Stimulated activated CD8-positive, alpha-beta memory T cell treated with anti-CD3 and anti-CD28 coated beads, Interleukin-15, amount 100 ng/mL, for 1 hour (primary cell): ENCODE data around the gene AASS.
A peak's percentile ranks its signal among the peaks of the same experiment; 100 is the strongest.
"Not testable (repeated sequence)": the region's sequence is repeated elsewhere in the genome, so short reads cannot be mapped to it uniquely, and the experiment has no call there.

Experiments used
- DNase-seq: peaks from one replicate; pipeline ENCODE4 v3.0.0-alpha.2; 2020; ENCODE audit warnings: low read depth

The AASS gene

DNA sequence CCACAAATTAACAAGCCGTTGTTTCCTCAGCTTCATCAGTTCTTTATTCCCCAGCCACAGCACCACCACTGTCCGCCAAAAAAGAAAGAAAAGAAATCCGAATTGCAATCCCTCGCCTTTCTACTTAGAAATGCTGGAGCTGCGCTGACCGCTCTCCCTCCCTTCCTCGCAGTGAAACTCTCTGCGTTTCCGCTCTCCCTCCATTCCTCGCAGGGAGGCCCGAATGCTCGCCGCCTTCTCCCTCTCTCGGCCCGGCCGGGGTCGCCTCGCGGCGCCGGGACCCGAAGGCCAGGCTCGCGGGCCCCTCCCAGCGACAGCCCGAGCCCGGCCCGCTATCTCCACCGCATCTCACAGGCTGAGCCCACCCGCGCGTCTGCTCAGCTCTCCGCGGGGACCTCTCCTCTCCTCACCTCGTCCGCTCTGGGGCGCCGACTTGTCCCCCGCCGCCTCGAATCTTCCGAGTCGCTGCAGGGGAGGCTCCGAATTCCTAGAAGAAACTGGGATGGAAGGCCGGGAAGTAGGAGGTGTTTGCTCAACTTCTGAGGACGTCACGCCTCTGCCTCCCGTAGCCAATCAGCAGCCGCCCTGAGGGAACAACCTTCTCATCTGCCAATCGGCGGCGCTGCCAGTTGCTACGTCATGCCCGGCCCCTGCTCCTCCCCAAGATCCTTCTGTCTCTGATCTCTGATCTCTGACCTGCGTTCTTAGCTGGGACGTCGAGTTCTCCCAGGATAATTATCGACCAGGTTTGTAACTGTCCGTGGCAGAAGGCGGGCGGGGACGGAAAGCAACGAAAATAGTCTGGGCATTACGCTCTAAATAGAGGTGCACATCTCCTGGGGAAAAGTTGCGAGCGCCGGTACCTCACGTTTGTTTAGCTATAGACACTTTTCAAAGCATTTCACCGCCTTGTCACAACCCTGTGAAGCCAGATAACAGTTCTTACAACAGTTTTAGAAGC lies at the start of gene AASS:
Gene AASS, minus strand, starts transcription at position 499 of the 961 bp plus-strand sequence. CDS start 10,523 bp downstream, outside the sequence.
- DNase-seq: peak; percentile 39

DNA sequence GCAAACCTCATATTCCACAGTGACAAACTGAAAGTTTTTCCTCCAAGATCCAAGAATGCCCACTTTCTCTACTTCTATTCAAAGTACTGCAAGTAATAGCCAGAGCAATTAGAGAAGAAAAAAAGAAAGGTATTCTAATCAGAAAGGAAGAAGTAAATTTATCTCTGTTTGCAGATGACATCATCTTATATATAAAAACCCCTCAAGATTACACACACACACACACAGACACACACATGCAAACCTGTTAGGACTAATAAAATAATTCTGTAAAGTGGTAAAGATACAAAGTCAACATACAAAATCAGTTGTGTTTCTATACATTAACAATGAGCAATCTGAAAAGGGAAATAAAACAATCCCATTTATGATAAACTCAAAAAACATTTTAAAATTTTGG lies 44.7 kb upstream of the AASS start:
- DNase-seq: no peak

DNA sequence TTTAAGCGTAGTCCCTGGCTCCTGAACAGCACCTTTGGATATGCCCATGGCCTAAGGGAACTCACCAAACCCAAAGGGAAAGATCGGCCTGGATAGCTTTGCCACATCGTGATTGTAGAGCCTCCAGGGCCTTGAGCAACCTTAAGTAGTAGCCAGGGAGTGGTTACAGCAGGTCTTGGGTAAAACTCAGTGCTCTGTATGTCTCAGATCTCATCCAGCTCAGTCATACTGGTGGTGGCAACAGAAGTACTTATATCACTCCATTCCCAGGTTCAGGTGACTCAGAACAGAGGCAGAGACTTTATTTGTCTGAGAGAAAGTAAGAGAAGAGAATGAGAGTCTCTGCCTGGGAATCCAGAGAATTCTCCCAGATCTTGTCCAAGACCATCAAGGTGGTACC lies 39.1 kb upstream of the AASS start:
- DNase-seq: no peak

DNA sequence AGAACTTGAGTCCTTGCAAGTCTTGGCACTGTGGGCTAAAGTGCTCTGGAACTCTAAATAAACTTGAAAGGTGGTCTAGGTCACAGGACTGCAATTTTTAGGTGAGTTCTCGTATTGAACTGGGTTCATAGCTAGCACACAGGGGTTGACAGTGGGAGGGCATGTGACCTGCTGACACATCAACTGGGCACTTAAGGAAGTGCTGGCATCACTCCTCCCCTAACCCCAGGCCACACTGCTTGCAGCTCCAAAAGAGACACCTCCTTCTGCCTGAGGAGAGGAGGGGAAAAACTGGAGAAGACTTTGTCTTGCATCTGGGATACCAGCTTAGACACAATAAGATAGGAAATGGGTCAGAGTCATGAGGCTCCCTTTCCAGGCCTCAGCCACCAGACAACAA lies 38.0 kb upstream of the AASS start:
- DNase-seq: no peak

DNA sequence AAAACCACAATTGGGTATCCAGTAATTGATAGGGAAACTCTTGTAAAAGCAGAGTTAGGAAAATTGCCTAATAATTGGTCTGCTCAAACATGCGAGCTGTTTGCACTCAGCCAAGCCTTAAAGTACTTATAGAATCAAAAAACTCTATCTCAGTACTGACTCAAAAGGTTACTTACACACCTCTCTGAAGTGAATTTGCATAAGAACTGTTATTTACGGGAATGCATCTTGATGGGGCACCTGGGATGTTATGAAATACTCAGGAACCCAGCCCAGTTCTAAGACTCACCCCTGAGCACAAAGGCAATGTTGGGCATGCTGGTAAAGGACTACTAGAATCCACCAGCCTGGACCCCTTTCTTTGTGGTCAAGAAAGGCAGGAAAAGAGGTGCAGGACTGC lies 28.1 kb upstream of the AASS start:
- DNase-seq: not testable (repeated sequence)

DNA sequence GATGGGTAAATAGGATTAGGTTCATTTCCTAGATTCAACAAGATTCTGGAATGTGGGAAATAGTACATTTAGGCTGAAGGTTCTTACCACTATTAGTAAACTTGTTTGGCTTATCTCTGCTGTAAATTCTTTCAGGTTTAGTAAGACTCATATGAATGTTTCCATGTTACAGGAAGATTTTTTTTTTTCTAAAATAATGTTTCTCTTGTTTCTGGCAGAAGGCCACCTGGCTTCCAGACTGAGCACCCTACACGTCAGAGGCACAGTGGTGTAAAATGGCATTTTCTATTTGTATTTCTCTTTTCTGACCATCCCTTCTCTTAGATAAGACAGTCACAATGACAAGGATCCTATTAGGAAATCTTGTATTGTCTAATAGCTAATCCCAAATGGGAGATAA lies 22.7 kb upstream of the AASS start:
- no peak for DNase-seq

DNA sequence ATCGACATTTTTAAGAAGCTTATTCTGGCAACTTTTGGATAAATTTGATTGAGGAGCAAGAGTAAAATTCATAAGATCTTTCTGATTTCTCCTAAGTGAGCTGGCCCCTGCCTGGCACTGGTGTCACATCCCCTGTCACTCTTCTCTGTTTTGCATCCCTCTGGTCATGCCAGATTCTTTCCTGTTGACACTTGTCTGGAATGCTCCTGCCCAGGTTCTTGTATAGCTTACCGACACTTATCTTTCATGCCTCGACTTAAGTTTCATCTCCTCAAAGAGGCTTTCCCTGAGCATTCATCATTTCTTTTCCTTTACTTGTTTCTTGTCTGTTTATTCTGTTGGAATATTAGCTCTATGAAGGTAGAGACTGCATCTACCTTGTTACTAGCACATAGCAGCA lies 22.2 kb upstream of the AASS start:
- DNase-seq: no peak

DNA sequence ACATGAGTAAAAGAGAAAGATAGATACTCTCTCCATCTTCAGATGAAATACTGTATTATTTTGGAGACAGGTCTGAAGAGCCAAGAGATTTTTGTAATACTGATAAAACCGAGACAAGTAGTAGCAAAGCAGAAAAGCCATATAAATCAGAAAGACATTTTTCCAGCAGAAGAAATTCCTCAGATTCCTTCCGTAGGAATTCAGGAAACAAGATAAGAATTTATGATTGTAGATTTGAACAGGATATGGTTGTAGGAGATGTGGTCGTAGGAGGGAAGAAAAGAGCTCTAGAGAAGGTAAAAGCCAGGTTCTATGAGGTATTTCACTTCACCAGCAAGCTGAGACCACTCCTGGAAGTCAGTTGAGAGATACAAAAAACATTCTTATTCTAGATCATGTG lies 17.6 kb upstream of the AASS start:
- no peak for DNase-seq

DNA sequence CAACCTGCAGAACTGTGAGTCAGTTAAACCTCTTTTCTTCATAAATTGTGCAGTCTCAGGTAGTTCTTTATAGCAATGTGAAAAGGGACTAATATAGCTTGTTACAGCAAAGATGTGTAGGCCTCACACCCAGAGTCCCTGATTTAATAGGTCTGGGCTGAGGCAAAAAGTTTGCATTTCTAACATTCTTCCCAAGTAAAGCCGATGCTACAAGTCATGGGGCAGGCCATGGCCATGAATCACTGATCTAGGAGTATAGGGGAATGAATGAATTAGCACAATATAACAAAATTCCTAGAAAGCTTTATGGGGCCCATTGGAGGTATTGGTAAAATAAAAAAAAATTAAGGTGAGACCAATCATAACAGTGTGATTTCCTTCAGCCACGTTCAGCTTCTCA lies 11.5 kb upstream of the AASS start:
- DNase-seq: no peak

DNA sequence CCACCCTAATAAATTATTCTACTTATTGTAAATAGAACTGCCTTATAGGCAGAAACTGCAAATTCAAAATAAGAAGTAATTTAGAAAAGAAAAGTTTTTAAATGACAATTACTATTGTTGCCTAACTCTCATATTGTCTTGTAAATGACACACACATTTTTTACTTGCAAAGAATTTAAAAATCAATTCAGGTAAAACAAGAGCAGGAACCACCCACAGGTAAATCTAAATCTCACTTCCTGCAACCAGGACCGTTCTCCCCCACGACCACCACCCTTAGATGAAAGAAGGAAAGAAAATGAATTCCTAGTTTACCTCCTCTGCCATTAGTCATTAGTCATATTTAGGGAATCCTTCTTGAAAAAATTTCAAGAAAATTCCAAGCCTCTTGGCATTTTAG lies 4.8 kb upstream of the AASS start:
- no peak for DNase-seq

DNA sequence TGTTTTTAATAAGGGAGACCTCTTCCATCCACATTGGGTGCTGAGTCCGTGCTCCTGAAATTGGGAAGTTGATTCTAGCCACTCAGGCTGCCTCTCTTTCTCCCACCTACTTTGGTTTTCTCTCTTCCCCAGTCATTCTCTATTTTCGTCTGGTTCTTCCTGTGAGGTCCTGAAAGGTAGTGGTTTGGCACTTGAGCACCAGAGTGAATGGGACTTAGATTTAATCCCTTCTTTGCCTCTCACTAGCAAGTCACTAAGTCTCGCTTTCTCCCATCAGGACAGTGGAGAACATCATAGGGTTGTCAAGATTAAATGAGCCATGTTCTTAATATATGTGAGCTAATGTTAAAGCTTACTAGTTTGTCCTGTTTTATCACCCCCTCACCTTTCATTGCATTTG lies 4.0 kb upstream of the AASS start:
- DNase-seq: no peak

DNA sequence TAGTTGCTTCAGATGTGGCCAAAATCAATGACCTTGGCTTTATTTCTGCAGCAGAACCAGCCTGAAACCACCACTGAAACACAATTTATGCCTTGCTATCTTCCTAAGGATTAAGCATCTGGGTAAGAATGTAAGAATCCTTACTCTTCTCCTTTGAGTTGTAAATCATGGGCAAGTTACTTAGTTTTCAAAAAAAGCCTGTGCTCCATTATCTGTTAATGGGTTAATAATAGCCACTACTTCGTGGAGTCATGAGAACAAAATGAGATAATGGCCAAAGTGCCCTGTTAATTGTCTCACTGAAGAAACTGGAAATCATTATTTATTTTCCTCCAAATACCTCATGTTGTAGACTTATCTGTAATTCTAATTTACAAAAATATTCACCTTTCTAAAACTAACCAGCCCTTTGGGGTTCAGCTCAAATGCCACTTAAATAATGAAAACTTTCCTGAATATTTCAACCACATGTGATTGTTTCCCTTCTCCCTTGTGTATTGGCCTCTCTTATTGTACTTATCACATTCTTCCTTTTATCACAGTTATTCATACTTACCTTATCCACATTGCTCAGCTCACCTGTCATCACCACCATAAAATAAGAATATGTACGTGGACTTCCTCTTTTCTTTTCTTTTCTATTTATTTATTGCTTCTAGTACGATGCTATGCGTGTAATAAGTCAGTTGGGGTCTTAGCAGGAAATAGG lies 2.0 kb upstream of the AASS start:
- DNase-seq: no peak

DNA sequence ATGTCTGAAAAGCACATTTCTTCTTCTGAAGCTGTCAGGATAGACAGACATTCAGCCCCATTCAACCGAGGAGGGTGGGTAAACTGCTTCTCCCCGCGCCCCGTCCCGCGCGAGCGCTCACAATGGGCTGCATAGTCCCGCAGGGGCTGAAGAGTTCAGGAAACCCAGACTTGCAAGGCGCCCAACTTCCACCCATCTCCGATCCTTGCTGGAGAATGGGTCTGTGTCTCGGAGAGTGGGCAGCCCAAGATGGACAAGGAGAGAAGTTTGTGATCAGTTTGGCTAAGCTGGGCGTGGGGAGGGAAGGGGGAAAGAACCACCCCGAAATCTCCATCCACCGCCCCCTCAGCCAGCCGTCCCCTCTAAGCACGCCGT lies 686 bp downstream of the AASS start:
- no peak for DNase-seq

DNA sequence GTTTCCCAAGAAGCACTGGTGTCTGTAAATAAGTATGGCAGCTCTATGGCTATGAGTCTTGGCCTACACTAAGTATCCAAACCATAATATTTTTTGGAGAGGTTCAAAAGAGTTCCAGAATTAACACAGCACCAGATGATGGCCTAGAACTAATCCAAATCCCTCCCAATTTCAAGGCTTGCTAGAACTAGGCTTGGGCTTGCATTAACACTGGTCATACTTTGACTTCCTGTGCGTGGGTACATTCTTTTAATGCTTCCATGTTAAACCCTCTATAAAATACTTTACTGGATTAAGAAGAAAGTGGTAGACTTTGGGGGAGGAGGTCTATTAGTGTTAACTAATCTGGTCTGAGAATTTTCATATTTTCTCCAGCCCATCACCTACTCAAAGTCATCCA lies 3.1 kb downstream of the AASS start:
- no peak for DNase-seq

DNA sequence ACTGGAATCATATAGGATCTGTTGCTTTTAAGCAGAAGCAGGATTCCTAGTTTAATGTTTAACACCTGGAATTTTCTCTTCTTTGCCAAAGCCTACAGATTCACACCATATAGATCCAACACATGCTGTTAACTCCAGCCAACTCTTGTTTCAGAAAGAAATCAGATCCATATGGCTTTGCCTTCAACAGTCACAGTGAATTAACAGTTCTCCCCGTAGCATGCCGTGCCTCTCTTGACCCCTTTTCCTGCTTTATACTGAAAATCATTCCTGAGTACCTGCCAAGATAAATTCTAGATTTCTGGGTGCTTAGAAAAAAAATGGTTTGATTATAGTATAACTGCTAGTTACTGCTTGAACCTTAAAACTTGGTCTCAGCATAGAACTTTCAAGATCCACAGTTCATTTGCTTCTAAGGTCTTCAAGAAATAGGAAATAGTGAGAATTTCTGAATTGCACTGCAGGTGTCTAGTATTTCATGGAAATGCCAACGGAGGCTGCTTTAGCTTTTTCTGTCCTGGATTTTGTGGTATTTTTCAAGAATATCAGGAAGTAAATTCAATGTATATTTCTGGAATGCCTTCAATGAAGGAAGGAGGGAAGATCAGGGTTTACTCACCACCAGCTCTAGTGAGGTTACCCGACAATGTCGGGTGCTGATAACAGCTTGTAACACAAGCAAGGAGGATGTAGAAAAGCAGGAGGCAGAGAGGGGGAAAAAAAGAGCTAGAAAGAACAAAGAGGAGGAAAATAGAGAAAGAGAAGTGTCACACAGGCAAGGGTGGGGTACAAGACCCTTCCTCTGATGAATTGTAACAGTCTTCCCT lies 6.6 kb downstream of the AASS start:
- no peak for DNase-seq

DNA sequence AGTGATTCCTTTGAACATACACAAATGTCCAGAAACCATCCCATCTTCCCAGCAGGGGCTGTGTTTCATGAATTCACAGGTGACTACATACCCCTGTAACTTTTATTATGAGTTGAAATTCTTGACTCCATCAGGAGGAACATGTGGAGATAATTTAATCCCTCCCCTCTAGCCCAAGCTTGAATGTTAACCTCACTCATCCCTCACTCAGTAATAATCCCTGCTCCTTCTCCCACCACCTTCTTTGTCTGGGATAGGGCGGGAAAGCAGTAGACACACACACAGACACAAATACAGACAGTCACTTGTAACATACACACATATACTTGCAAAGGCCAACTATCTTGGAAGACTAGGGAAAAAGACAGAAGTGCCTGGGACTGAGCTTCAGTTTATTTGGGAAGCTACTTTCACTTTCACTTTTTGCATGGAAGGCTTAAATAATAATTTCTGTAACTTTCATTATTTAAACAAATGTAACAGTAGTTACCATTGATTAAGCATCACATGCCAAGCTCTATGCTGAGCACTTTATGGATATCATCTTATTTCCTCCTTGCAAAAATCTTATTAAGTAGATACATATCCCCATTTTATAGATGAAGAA lies 7.3 kb downstream of the AASS start:
- DNase-seq: no peak

DNA sequence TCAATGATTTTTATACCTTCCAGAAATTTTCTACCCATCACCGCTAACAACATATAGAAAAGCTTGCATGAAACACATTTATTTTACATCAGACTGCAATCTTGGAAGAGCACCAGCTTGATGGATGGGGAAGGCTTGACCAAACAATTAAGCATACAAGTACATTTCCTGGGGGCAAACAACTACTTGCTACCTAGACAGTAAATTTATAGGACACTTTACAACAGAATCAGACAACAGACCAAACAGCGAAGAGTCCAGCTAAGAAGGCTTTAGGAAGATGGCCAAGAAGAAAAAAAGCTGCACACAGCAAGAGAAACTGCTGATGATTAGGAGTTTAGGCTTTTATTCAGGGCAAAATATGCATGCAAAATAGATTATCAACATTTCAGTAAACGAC lies 8.0 kb downstream of the AASS start:
- DNase-seq: no peak

DNA sequence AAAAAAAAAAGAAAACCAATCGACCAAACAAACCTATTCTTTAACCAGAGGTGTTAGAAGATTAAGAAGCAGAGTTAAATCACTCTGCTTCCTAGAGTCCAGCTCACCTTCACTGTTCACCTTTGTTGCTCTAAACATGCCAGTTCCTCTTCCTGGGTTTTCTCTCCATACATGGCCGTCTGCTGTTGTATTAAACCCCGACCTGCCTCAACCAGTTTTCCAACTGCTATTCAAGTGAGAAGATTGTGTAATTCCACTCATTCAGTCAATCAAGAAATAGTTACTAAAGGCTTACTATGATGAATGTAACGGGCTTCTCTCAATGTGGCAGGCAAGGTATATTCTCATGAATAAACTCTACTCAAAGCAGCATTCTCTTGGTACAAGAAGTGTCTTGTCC lies 8.8 kb downstream of the AASS start:
- DNase-seq: no peak

DNA sequence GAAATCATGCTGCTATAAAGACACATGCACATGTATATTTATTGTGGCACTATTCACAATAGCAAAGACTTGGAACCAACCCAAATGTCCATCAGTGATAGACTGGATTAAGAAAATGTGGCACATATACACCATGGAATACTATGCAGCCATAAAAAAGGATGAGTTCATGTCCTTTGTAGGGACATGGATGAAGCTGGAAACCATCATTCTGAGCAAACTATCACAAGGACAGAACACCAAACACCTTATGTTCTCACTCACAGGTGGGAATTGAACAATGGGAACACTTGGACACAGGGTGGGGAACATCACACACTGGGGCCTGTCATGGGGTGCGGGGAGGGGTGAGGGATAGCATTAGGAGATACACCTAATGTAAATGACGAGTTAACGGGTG lies 9.3 kb downstream of the AASS start:
- not testable (repeated sequence) for DNase-seq

DNA sequence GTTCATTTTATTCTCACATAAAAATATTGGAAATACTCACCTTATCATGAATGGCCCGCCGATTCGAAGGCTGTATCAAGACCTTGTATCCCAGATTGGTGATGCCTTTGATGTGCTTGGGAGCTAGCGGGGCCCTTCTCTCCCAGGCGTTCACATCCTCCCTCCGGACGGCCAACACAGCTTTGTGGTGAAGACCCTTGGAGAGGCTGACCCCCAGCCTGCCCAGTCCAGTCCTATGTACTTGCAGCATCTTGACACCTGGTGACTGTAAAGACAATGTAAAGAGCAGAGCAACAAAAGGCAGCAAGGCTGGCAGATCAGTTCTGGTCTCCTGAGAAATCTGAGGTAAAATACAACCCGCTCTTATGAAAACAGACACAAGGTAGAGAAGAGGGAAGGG lies 10.6 kb downstream of the AASS start:
- no peak for DNase-seq

DNA sequence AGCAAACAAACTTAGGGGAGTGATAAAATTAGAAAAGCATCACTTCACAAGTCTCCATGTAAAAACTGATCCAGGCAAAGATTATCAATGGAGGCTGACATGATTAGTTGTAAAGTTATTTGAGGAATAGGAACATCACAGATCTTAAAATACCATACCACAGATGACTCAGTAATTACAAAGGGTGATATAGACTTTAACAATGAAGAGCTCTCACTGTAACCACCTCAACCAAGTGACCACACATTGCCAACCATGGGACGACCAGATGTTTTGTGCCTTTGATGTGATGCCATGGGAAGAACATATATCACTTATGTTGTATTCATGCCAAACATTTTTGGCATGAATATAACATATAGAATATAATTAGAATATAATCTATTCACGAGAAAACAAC lies 11.7 kb downstream of the AASS start:
- no peak for DNase-seq

DNA sequence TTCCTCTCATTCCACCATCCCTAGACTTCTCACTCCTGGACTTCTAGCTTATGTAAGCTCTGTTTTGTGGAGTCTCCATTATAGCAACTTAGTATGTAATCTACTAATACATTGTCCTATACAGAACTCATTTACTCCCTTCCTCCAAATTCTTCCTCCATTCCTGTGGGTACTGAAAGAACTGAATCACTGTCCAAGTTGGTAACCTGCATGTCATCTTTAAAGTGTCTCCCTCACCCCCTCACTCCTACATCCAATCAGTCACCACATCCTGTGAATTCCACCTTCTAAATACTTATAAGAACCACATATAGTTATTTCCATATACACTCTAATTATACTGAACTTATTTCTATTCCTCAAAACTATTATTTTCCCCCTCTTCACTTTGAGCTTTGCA lies 20.3 kb downstream of the AASS start:
- no peak for DNase-seq
